NCI-H2081 treated with DMSO at 0.1 percent for 48 hours (cell line): ENCODE measurements around the gene MICALL2.

Experiments used
- DNase-seq: peaks from one replicate; lab custom pipeline; 2025; lab: John Stamatoyannopoulos, UW

MICALL2 gene

GRCh38 chr7:1415389-1415990 is 43.8 kb downstream of the MICALL2 start:
- DNase-seq, result no peak

- no peak for DNase-seq
These were observed 45.2 kb downstream of the MICALL2 start for GRCh38 chr7:1413936-1414639.

- DNase-seq, result peak; percentile 54
These were observed 46.7 kb downstream of the MICALL2 start for GRCh38 chr7:1412322-1413261.

- DNase-seq, result no peak
These were observed 47.9 kb downstream of the MICALL2 start for GRCh38 chr7:1411414-1411813.

- no peak for DNase-seq
These were observed 48.3 kb downstream of the MICALL2 start for GRCh38 chr7:1410992-1411391.

DNA sequence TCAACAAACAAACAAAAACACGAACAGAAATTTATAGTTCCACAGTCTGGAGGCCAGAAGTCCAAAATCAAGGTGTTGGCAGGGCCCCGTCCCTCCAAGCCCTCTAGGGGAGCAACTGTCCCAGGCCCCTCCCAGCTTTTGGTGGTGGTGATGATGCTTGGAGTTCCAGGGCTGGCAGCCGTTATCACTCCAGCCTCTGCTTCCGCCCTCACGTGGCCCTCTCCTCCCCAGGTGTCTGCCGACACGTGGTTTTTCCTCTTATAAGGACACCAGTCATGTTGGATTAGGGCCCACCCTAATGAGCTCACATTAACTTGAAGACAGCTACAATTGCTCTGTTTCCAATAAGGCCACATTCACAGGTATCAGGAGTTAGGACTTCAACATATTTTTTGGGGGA is 49.7 kb downstream of the MICALL2 start:
- no peak for DNase-seq

DNA sequence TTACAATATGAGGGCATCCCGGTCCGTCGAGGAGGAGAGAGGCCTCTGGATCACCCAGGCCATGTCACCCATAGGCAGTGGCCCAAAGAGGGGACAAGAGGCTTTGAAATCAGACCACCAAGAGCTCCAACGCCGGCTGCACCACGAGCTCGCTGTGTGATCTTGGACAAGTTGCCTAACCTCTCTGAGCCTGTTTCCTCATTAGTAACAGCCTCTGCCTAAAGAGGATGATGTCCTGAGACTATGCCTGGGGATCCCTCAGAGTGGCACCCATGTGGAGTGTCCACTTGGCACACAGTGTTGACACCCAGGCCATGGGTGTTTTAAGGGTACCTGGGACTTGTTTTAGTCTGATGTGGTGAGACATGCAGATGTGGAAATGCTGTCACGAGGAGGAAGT is 50.8 kb downstream of the MICALL2 start:
- no peak for DNase-seq

DNA sequence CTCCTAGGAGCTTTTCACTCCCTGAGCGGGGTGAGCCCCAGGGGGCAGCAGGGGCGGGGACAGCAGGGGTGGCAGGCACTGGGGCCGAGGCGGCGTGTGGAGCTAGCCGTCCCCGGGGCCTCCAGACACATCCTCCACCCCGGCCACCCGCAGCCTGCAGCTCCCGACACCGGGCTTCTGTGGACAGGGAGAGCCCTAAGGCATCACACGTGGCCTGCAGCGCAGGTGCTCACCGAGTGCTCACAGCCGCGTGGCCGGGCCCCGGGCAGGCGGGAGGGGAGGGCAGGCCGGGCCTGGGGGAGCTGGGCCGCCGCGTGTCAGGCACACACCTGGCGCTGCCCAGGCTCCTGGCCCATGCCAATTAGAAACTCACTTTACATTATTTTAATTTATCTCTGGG is 51.4 kb downstream of the MICALL2 start:
- DNase-seq, result no peak

DNA sequence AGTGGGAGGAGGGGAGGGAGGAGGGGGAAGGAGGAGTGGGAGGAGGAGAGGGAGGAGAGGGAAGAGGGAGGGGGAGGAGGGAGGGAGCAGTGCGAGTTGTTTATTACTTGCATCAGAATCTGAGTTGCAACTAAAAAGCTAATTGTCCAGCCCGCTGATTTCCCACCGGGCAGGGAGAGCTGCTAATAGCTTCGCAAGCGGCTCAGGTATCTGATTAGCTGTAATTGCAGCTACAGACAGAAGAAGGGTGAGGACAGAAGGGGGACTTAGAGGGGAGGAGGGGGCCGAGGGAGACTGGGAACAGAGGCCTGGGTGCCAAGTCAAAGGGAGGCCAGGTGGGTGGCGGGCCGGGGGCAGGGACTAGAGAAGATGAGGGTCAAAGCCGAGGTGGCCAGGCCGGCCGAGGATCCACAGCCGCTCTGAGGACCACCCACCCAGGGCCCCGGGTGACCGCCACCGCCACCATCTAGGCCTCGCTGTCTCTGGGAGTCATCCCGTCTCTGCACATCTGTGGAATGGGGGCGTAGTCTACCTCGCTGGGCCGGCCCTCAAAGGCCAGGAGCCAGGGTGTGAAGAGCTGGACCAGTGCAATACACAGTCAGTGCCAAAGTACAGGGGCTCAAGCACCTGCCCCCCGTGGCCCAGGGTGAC is 54.2 kb downstream of the MICALL2 start:
- DNase-seq, result no peak

- no peak for DNase-seq
These were observed 54.8 kb downstream of the MICALL2 start for GRCh38 chr7:1404460-1404809.

- DNase-seq, result no peak
These were observed 55.4 kb downstream of the MICALL2 start for GRCh38 chr7:1403638-1404459.

DNA sequence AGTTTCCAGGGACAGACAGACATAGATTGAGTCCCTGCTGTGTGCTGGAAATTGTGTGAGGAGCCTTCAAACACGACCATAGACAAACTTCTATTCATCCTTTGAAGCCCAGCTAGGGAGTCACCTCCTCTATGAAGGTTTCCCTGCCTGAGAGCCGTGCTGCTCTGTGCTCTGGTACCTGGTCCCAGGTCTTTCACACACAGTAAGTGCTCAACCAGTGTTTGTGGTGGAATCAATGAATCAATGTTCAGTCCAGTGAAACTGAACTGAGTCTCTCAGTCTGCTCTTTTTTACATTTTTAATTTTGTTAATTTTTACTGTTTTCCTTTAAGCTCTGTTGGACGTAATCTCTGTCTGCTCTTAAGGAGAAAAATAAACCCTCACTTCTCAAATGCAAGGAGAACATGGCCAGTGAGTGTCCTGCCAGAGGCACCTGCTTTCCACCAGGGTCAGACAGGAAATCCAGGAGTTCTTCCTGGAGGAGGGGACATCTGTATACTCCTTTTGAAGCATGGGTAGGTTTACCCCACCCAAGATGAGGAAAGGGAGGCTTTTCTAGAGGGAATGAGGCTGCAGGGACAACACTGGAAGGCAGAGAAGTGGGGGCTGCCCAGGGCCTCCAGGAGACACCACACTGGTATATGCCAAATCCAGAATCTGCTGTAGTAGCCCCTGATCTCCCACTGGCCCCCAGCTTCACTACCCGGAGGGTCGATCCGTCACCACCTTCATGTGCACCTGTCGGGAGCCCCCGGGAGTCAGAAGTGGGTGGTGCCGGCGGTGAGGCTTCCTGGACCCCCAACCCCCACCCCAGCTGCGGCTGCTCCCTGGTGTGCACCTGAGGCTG is 56.3 kb downstream of the MICALL2 start:
- DNase-seq, result no peak

- DNase-seq, result no peak
These were observed 57.0 kb downstream of the MICALL2 start for GRCh38 chr7:1402110-1402790.

GRCh38 chr7:1401011-1401410 is 58.3 kb downstream of the MICALL2 start:
- DNase-seq, result no peak

- no peak for DNase-seq
These were observed 58.9 kb downstream of the MICALL2 start for GRCh38 chr7:1400371-1400770.

GRCh38 chr7:1397491-1398327 is 61.6 kb downstream of the MICALL2 start:
- DNase-seq, result no peak

DNA sequence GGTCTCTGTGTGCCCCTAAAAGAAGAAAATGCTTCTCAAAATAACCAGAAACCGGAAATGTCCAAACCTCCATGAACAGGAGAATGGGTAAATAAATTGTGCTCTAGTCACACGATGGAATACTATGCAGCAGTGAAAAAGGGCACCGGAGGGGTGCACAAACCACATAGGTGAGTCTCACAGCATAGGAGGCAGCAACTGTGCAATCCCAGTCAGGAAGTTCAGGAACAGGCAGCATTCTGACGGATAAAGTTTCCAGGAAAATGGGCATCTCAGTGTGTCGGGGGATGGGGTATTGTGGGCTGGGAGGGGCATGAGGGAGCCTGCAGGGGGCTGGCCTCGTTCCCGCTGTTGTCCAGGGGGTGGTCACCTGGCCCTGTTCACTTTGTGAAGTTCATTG is 63.1 kb downstream of the MICALL2 start:
- DNase-seq, result no peak

GRCh38 chr7:1395211-1396070 is 63.8 kb downstream of the MICALL2 start:
- DNase-seq, result no peak
